GM12878 (cell line): ENCODE results near the gene ZDHHC1. TPM values are rescaled to one million over a fixed set of nuclear protein-coding genes. Genes with fewer than 3 reads are reported as not detected.

Experiments used
- ATAC-seq: fragments of 200-7000 bp; cut with Tn5 transposase; 3 replicates; pipeline ENCODE4 v1.9.1; 2020; ENCODE audit warnings: mild to moderate bottlenecking, moderate library complexity
- BruUV-seq: library from RNA; stranded (reverse); fragments of 400-500 nt; replicated peaks from 2 replicates; lab custom pipeline; 2021; lab: Mats Ljungman, UMichigan
- CTCF ChIA-PET: fragments of 300-600 bp; sonication (Branson Sonifier 250); formaldehyde crosslinking; extraction: SDS; loops from one replicate; lab custom pipeline; 2021; ENCODE audit warnings: inconsistent platforms; lab: Yijun Ruan, JAX
- POLR2A ChIA-PET: fragments of 350-600 bp; formaldehyde crosslinking; extraction: SDS; loops from one replicate; lab custom pipeline; 2021; ENCODE audit warnings: inconsistent platforms; lab: Charles Lee
- RAD21 ChIA-PET: fragments of 300-600 bp; sonication (Branson Sonifier 250); formaldehyde crosslinking; loops from one replicate; lab custom pipeline; 2023; ENCODE audit warnings: antibody characterized with exemption; ENCODE audit not compliant: unreplicated experiment; lab: Charles Lee
- SMC1A ChIA-PET: fragments of 300-600 bp; sonication (Branson Sonifier 250); formaldehyde crosslinking; loops from one replicate; lab custom pipeline; 2023; ENCODE audit not compliant: unreplicated experiment, uncharacterized antibody; lab: Charles Lee
- DNase-seq: peaks from one replicate; pipeline ENCODE4 v3.0.0-alpha.2; 2011; ENCODE audit warnings: low read depth, low spot score
- FAIRE-seq: peaks from 3 replicates; lab custom pipeline; 2011; peaks lifted over from hg19 to GRCh38; lab: Jason Lieb, UNC
- H2AFZ ChIP-seq: 2 replicates; pipeline ENCODE4 v1.6.0; 2011; ENCODE audit warnings: low read depth, low read length, control low read depth; ENCODE audit not compliant: control insufficient read depth
- H3K27ac ChIP-seq: 2 replicates; pipeline ENCODE4 v1.5.1; 2011; ENCODE audit warnings: control low read depth; ENCODE audit not compliant: control insufficient read depth, insufficient read depth
- H3K27me3 ChIP-seq, 2 experiments: replicated peaks in 1 of 2; 2 replicates each; pipeline versions ENCODE4 v1.6.0 to v1.6.1; 2011; ENCODE audit warnings: low read length in 1 of 2; ENCODE audit not compliant: control insufficient read depth in 2 of 2, insufficient read depth in 2 of 2
- H3K36me3 ChIP-seq, 2 experiments: 2 replicates each; pipeline ENCODE4 v1.5.1; 2011; ENCODE audit warnings: low read length in 1 of 2; ENCODE audit not compliant: control insufficient read depth in 2 of 2, insufficient read depth in 2 of 2
- H3K4me1 ChIP-seq: 2 replicates; pipeline ENCODE4 v1.6.1; 2011; ENCODE audit warnings: mild to moderate bottlenecking, low read length, moderate library complexity, mixed read lengths; ENCODE audit not compliant: control insufficient read depth, insufficient read depth
- H3K4me2 ChIP-seq: 2 replicates; pipeline ENCODE4 v1.6.0; 2011; ENCODE audit warnings: control low read depth; ENCODE audit not compliant: control insufficient read depth, insufficient read depth
- H3K4me3 ChIP-seq: fragments of 200-600 bp; sonication (generic); 2 replicates; pipeline ENCODE4 v1.5.1; 2016
- H3K79me2 ChIP-seq: 2 replicates; pipeline ENCODE4 v1.6.0; 2011; ENCODE audit warnings: low read length; ENCODE audit not compliant: control insufficient read depth, insufficient read depth
- H3K9ac ChIP-seq: 2 replicates; pipeline ENCODE4 v1.8.0; 2011; ENCODE audit warnings: low read length, control low read depth, mixed read lengths; ENCODE audit not compliant: control insufficient read depth, insufficient read depth
- H3K9me3 ChIP-seq: replicated peaks from 3 replicates; pipeline ENCODE4 v1.5.1; 2011; ENCODE audit warnings: mild to moderate bottlenecking, low read length; ENCODE audit not compliant: control insufficient read depth, insufficient read depth
- H4K20me1 ChIP-seq: 2 replicates; pipeline ENCODE4 v1.6.0; 2011; ENCODE audit not compliant: control insufficient read depth, insufficient read depth
- CHD1 ChIP-seq: IDR thresholded peaks from 2 replicates; pipeline ENCODE4 v1.6.1; 2012; ENCODE audit warnings: low read depth, low read length, improper control_type of control experiment
- CHD4 ChIP-seq: fragments of 200-600 bp; sonication (generic); IDR thresholded peaks from 2 replicates; pipeline ENCODE4 v1.6.1; 2016; ENCODE audit warnings: mild to moderate bottlenecking
- IRF5 ChIP-seq: fragments of 450-650 bp; IDR thresholded peaks from 2 replicates; pipeline ENCODE4 v1.6.1; 2017; ENCODE audit warnings: borderline replicate concordance
- MYC ChIP-seq: IDR thresholded peaks from 2 replicates; pipeline ENCODE4 v1.6.1; 2011; ENCODE audit warnings: mild to moderate bottlenecking, low read length, moderate library complexity, inconsistent platforms; ENCODE audit not compliant: insufficient read depth, insufficient replicate concordance, insufficient read length, severe bottlenecking
- NRF1 ChIP-seq: conservative IDR thresholded peaks from 2 replicates; pipeline ENCODE4 v1.6.1; 2011; ENCODE audit warnings: mild to moderate bottlenecking, low read depth, low read length, improper control_type of control experiment
- PAX8 ChIP-seq: fragments of 450-650 bp; IDR thresholded peaks from 2 replicates; pipeline ENCODE4 v1.6.1; 2017; ENCODE audit warnings: mild to moderate bottlenecking, moderate library complexity
- POLR2A ChIP-seq: IDR thresholded peaks from 2 replicates; pipeline ENCODE4 v1.6.1; 2011; ENCODE audit warnings: low read depth, mild to moderate bottlenecking, low read length
- STAT3 ChIP-seq: IDR thresholded peaks from 2 replicates; pipeline ENCODE4 v1.6.1; 2011; ENCODE audit warnings: low read depth, low read length, improper control_type of control experiment
- ZBTB4 ChIP-seq: fragments of 450-650 bp; formaldehyde crosslinking; IDR thresholded peaks from 2 replicates; pipeline ENCODE4 v1.4.0; 2022; ENCODE audit warnings: mild to moderate bottlenecking, moderate library complexity
- WGBS: methylation state at CpG from one replicate; pipeline ENCODE4 v1.1.6; 2016; ENCODE audit warnings: low lambda C conversion rate; ENCODE audit not compliant: insufficient replicate concordance, insufficient coverage; ENCODE audit errors: missing lambda C conversion rate; 5-methylcytosine and 5-hydroxymethylcytosine counted together
- in situ Hi-C: fragments of 300-500 bp; cut with MboI; formaldehyde crosslinking; loops from 9 replicates; pipeline ENCODE4 v1.14.3; 2018; ENCODE audit warnings: mixed read lengths
- intact Hi-C: fragments of 100-400 bp; cut with micrococcal nuclease; formaldehyde crosslinking; loops from one replicate; pipeline ENCODE4 v1.14.2; 2022; ENCODE audit not compliant: unreplicated experiment
- polyA plus RNA-seq, 11 experiments: library from polyadenylated mRNA; depleted of rRNA in 4 of 11; unstranded in 6 of 11; stranded (reverse) in 5 of 11; fragments of >200 nt; fragmentation: Nextera tagmentation in 4 of 11; fragmentation: Illumina TruSeq in 1 of 11; extraction: Ambion mirVana in 4 of 11; extraction: Trizol in 1 of 11; gene quantifications; 1 replicate in 1 of 11; 2 replicates in 10 of 11; pipeline versions ENCODE4 v1.2.1 to v1.2.3, GENCODE V29; 2011 to 2016; ENCODE audit warnings: inconsistent platforms in 2 of 11, missing spikeins in 2 of 11, low read depth in 1 of 11
- total RNA-seq, 4 experiments: library from RNA; depleted of rRNA in 3 of 4; stranded (reverse); fragments of >200 nt in 3 of 4; fragmentation: Illumina TruSeq in 1 of 4; extraction: Trizol in 1 of 4; gene quantifications; 2 replicates each; pipeline versions ENCODE4 v1.2.1 to v1.2.3, GENCODE V29; 2013 to 2021
- TF ChIP-seq, protein P1 (sequence below): fragments of 450-650 bp; IDR thresholded peaks from 2 replicates; pipeline ENCODE4 v1.6.1; 2016; ENCODE audit warnings: mild to moderate bottlenecking

Gene ZDHHC1
- total and polyA plus RNA-seq, 10 of the 15 experiments (the other 5 are each of a cell fraction or from before 2014, with no cell fraction given): 0.07 to 1.2 (median 0.66) TPM; not detected in 2

GRCh38 chr16:67370661-67371060 is 45.6 kb downstream of the ZDHHC1 start:
- CTCF ChIA-PET: interaction anchor here (0.7 kb wide), 1 partner anchor 380 kb away, joined by 3 read pairs; no protein-coding TSS in a partner anchor
- in situ Hi-C loops: no loop called here
- RAD21 ChIA-PET: no interaction called here
- Histone ChIP-seq H2AFZ (no peak overlapping the region), H3K27ac (no peak overlapping the region), H3K36me3 (no peaks in the 10 kb centered on the region), H4K20me1 (no peaks in the 10 kb centered on the region), H3K27me3 (no peaks in the 10 kb centered on the region; a peak in 1 of 4 replicates), H3K4me1 (no peaks in the 10 kb centered on the region), H3K9me3 (peaks cover 4% of the 10 kb centered on the region; the same call in 1 of the 3 replicates), H3K79me2 (no peaks in the 10 kb centered on the region), H3K9ac (no peak overlapping the region), H3K4me2 (no peak overlapping the region), H3K4me3 (no peak overlapping the region)
- no peak for ATAC-seq
- no TSS peak for BruUV-seq
- TF ChIP-seq, protein P1, sequence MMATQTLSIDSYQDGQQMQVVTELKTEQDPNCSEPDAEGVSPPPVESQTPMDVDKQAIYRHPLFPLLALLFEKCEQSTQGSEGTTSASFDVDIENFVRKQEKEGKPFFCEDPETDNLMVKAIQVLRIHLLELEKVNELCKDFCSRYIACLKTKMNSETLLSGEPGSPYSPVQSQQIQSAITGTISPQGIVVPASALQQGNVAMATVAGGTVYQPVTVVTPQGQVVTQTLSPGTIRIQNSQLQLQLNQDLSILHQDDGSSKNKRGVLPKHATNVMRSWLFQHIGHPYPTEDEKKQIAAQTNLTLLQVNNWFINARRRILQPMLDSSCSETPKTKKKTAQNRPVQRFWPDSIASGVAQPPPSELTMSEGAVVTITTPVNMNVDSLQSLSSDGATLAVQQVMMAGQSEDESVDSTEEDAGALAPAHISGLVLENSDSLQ: no peak
- TF ChIP-seq ZBTB4 (CRISPR knock-in tag) (no peak), CHD1 (no peak), STAT3 (no peak), PAX8 (no peak), CHD4 (no peak), POLR2A (no peak), NRF1 (no peak), IRF5 (no peak), MYC (no peak)
- no peak for FAIRE-seq
- POLR2A ChIA-PET: interaction anchor here (0.7 kb wide), 1 partner anchor 409 kb away, joined by 5 read pairs; the partner anchor contains the start of gene CES3
- intact Hi-C loops: no loop called here
- DNase-seq: no peak
- WGBS: 50% methylated on average over 4 of the region's 4 CpGs
- SMC1A ChIA-PET: no interaction called here
